HCT116 (cell line): ENCODE measurements around the gene FBP1. TPM values are rescaled to one million over a fixed set of nuclear protein-coding genes. Genes with fewer than 3 reads are reported as not detected.

Experiments used
- ATAC-seq: fragments of 200-7000 bp; cut with Tn5 transposase; 2 replicates; pipeline ENCODE4 v1.9.1; 2020; ENCODE audit warnings: mild to moderate bottlenecking, moderate library complexity
- BruUV-seq: library from RNA; stranded (reverse); fragments of 400-500 nt; replicated peaks from 2 replicates; lab custom pipeline; 2021; lab: Mats Ljungman, UMichigan
- CTCF ChIA-PET: fragments of 300-600 bp; sonication (Branson Sonifier 250); formaldehyde crosslinking; loops from one replicate; lab custom pipeline; 2021; ENCODE audit warnings: antibody characterized with exemption; lab: Charles Lee
- POLR2A ChIA-PET: fragments of 300-600, 350-600 bp; sonication (Branson Sonifier 250); formaldehyde crosslinking; loops from one replicate; lab custom pipeline; 2021; ENCODE audit warnings: antibody characterized with exemption; lab: Charles Lee
- RAD21 ChIA-PET, 2 experiments: fragments of 300-600 bp; sonication (Branson Sonifier 250); formaldehyde crosslinking; loops; one replicate each; lab custom pipeline; 2023; ENCODE audit warnings: low total read pairs in 2 of 2; ENCODE audit not compliant: uncharacterized antibody in 2 of 2, unreplicated experiment in 2 of 2, low non-redundant PET in 1 of 2; lab: Charles Lee
- DNase-seq: peaks from one replicate; pipeline ENCODE4 v3.0.0-alpha.2; 2010; ENCODE audit warnings: low read depth, low spot score
- H2AFZ ChIP-seq: fragments of 200-600 bp; shearing (Covaris generic), sonication (generic); 2 replicates; pipeline ENCODE4 v1.6.1; 2017; ENCODE audit warnings: low read depth, mixed run types, mixed read lengths, antibody characterized with exemption, low read length; ENCODE audit not compliant: poor library complexity, severe bottlenecking
- H3K27ac ChIP-seq: 2 replicates; pipeline ENCODE4 v1.5.1; 2012; ENCODE audit warnings: low read depth, low read length
- H3K27me3 ChIP-seq: fragments of 200-600 bp; sonication (generic); 2 replicates; pipeline ENCODE4 v1.6.1; 2016; ENCODE audit warnings: mixed run types, low read length, mixed read lengths; ENCODE audit not compliant: insufficient read depth
- H3K36me3 ChIP-seq, 2 experiments: fragments of 200-500 bp in 1 of 2; fragments of 200-600 bp in 1 of 2; sonication (Bioruptor generic) in 1 of 2; sonication (generic) in 1 of 2; 2 replicates each; pipeline versions ENCODE4 v1.5.1 to v1.6.1; 2014 to 2016; ENCODE audit warnings: low read length in 2 of 2, inconsistent platforms in 1 of 2, mixed read lengths in 1 of 2, mixed run types in 1 of 2; ENCODE audit not compliant: insufficient read depth in 2 of 2, control insufficient read depth in 1 of 2
- H3K4me1 ChIP-seq, 2 experiments: fragments of 200-600 bp in 1 of 2; sonication (generic) in 1 of 2; 2 replicates each; pipeline versions ENCODE4 v1.5.1 to v1.6.1; 2012 to 2017; ENCODE audit warnings: low read length in 2 of 2, inconsistent platforms in 1 of 2, mild to moderate bottlenecking in 1 of 2, mixed read lengths in 1 of 2, mixed run types in 1 of 2, moderate library complexity in 1 of 2; ENCODE audit not compliant: insufficient read depth in 2 of 2, control insufficient read depth in 1 of 2
- H3K4me2 ChIP-seq: fragments of 200-600 bp; sonication (generic); 2 replicates; pipeline ENCODE4 v1.6.1; 2017; ENCODE audit warnings: mixed run types, low read length, mixed read lengths
- H3K4me3 ChIP-seq, 2 experiments: fragments of 200-600 bp in 1 of 2; sonication (generic) in 1 of 2; replicated peaks in 1 of 2; 2 replicates each; pipeline ENCODE4 v1.5.1; 2011 to 2016; ENCODE audit warnings: low read length in 2 of 2, control low read depth in 1 of 2, low read depth in 1 of 2, mild to moderate bottlenecking in 1 of 2, mixed read lengths in 1 of 2, mixed run types in 1 of 2
- H3K79me2 ChIP-seq: fragments of 200-600 bp; sonication (generic); 2 replicates; pipeline ENCODE4 v1.6.1; 2017; ENCODE audit warnings: mild to moderate bottlenecking, mixed run types, low read length, moderate library complexity, mixed read lengths; ENCODE audit not compliant: insufficient read depth
- H3K9ac ChIP-seq: fragments of 200-600 bp; sonication (generic); 2 replicates; pipeline ENCODE4 v1.6.1; 2016; ENCODE audit warnings: low read length, mixed read lengths
- H3K9me2 ChIP-seq: fragments of 200-600 bp; sonication (generic), shearing (Covaris generic); 2 replicates; pipeline ENCODE4 v1.6.1; 2017; ENCODE audit warnings: mixed run types, mild to moderate bottlenecking, moderate library complexity; ENCODE audit not compliant: insufficient read depth
- H3K9me3 ChIP-seq, 2 experiments: fragments of 200-500 bp in 1 of 2; fragments of 200-600 bp in 1 of 2; sonication (Bioruptor generic) in 1 of 2; sonication (generic) in 1 of 2; 2 replicates each; pipeline ENCODE4 v1.6.1; 2014 to 2017; ENCODE audit warnings: low read length in 2 of 2, mixed read lengths in 2 of 2, inconsistent platforms in 1 of 2, low read depth in 1 of 2, mild to moderate bottlenecking in 1 of 2, mixed run types in 1 of 2, moderate library complexity in 1 of 2; ENCODE audit not compliant: control insufficient read depth in 1 of 2, insufficient read depth in 1 of 2
- H4K20me1 ChIP-seq: fragments of 200-600 bp; sonication (generic), shearing (Covaris generic); 2 replicates; pipeline ENCODE4 v1.6.1; 2017; ENCODE audit warnings: mixed run types, mild to moderate bottlenecking, moderate library complexity; ENCODE audit not compliant: insufficient read depth
- CTCF ChIP-seq, 3 experiments: fragments of 200-600 bp in 1 of 3; sonication (generic) in 1 of 3; IDR thresholded peaks in 2 of 3; conservative IDR thresholded peaks in 1 of 3; 2 replicates each; pipeline ENCODE4 v1.5.1; 2012 to 2017; ENCODE audit warnings: low read depth in 2 of 3, low read length in 2 of 3, antibody characterized with exemption in 1 of 3, borderline replicate concordance in 1 of 3, control low read depth in 1 of 3, mild to moderate bottlenecking in 1 of 3, mixed read lengths in 1 of 3, mixed run types in 1 of 3, moderate library complexity in 1 of 3; ENCODE audit not compliant: insufficient read depth in 1 of 3
- EGR1 ChIP-seq: IDR thresholded peaks from 2 replicates; pipeline ENCODE4 v1.6.1; 2012; ENCODE audit warnings: low read depth
- ELF1 ChIP-seq: IDR thresholded peaks from 2 replicates; pipeline ENCODE4 v1.6.1; 2012; ENCODE audit warnings: low read depth, borderline replicate concordance
- EZH2phosphoT487 ChIP-seq: fragments of 200-600 bp; IDR thresholded peaks from 2 replicates; pipeline ENCODE4 v1.6.1; 2018; ENCODE audit warnings: antibody characterized with exemption, borderline replicate concordance
- POLR2AphosphoS5 ChIP-seq: IDR thresholded peaks from 2 replicates; pipeline ENCODE4 v1.6.1; 2011; ENCODE audit warnings: mild to moderate bottlenecking, low read depth, low read length, moderate library complexity
- SRF ChIP-seq: IDR thresholded peaks from 2 replicates; pipeline ENCODE4 v1.6.1; 2012; ENCODE audit warnings: low read depth
- intact Hi-C: fragments of 100-400 bp; cut with micrococcal nuclease; formaldehyde crosslinking; loops from 2 replicates; pipeline ENCODE4 v1.10.0; 2022
- total RNA-seq: library from RNA; stranded (reverse); gene quantifications from one replicate; pipeline ENCODE4 v1.2.1, GENCODE V29; 2021; ENCODE audit not compliant: unreplicated experiment
- TF ChIP-seq, protein P1 (sequence below): IDR thresholded peaks from 2 replicates; pipeline ENCODE4 v1.6.1; 2012; ENCODE audit warnings: low read depth

The FBP1 gene
- total RNA-seq, 1 experiment from 2014 or later: 0.42 TPM

DNA sequence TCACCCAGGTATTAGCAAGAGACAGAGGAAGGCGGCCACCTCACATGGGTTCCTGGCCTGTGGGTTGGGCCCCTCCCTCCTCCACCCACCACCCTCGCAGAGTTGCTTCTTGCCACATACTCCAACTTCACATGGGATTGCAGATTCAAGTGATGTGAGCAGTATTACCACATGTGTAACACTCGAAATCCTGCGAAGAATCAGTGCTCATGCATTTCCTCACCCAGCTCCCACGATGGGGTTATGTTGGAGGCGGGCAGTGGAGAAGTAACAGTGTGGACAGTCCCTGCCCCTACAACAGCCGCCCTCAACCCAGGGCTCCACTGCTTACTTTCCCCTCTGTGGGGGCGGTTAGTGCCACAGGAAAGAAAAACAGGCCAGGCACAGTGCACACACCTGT is 3.9 kb upstream of the FBP1 start:
- Histone ChIP-seq H3K27ac (no peak overlapping the region), H3K79me2 (no peaks in the 10 kb centered on the region), H3K9me2 (no peaks in the 10 kb centered on the region), H3K4me2 (no peak overlapping the region), H3K4me1 (no peaks in the 10 kb centered on the region), H2AFZ (no peak overlapping the region), H3K9ac (no peak overlapping the region), H4K20me1 (no peaks in the 10 kb centered on the region), H3K27me3 (no peaks in the 10 kb centered on the region), H3K36me3 (no peaks in the 10 kb centered on the region), H3K4me3 (no peak overlapping the region), H3K9me3 (no peaks in the 10 kb centered on the region)
- DNase-seq (no peak), ATAC-seq (no peak)
- ChIA-PET POLR2A (no interaction called here), CTCF (no interaction called here), RAD21 (no interaction called here)
- TF ChIP-seq ELF1 (no peak), EZH2phosphoT487 (no peak), SRF (no peak), EGR1 (no peak)
- no TSS peak for BruUV-seq
- intact Hi-C loops: no loop called here

DNA sequence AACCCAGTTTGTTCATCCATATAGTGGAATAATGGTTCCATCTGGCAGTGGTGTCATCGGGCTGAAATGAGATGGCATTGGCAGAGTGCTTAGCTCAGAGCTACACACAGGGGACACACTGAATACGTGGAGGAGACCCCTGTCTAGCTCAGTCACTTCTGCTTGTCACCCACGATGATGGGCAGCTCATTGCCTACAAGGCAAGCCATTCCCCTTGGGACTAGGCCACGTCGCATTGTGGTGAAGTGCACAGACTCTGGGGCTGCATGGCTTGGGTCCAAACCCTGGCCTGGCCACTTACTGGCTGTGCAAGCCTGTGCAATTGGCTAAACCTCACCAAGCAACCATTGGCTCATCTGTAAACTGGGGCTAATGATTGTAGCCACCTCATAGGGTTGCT is 3.2 kb upstream of the FBP1 start:
- H3K4me2 ChIP-seq: no peak overlapping the region
- no peaks in the 10 kb centered on the region for H3K4me1 ChIP-seq
- BruUV-seq: no TSS peak
- no peak overlapping the region for H3K9ac ChIP-seq
- no peak for ATAC-seq
- no peaks in the 10 kb centered on the region for H4K20me1 ChIP-seq
- H3K36me3 ChIP-seq: no peaks in the 10 kb centered on the region
- no peaks in the 10 kb centered on the region for H3K9me2 ChIP-seq
- H3K4me3 ChIP-seq: no peak overlapping the region
- RAD21 ChIA-PET: no interaction called here
- H3K79me2 ChIP-seq: no peaks in the 10 kb centered on the region
- intact Hi-C loops: no loop called here
- H3K27ac ChIP-seq: no peak overlapping the region
- TF ChIP-seq, protein P1, sequence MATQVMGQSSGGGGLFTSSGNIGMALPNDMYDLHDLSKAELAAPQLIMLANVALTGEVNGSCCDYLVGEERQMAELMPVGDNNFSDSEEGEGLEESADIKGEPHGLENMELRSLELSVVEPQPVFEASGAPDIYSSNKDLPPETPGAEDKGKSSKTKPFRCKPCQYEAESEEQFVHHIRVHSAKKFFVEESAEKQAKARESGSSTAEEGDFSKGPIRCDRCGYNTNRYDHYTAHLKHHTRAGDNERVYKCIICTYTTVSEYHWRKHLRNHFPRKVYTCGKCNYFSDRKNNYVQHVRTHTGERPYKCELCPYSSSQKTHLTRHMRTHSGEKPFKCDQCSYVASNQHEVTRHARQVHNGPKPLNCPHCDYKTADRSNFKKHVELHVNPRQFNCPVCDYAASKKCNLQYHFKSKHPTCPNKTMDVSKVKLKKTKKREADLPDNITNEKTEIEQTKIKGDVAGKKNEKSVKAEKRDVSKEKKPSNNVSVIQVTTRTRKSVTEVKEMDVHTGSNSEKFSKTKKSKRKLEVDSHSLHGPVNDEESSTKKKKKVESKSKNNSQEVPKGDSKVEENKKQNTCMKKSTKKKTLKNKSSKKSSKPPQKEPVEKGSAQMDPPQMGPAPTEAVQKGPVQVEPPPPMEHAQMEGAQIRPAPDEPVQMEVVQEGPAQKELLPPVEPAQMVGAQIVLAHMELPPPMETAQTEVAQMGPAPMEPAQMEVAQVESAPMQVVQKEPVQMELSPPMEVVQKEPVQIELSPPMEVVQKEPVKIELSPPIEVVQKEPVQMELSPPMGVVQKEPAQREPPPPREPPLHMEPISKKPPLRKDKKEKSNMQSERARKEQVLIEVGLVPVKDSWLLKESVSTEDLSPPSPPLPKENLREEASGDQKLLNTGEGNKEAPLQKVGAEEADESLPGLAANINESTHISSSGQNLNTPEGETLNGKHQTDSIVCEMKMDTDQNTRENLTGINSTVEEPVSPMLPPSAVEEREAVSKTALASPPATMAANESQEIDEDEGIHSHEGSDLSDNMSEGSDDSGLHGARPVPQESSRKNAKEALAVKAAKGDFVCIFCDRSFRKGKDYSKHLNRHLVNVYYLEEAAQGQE: no peak
- TF ChIP-seq CTCF (IDR thresholded peaks at IDR 0.05 in 2 of 3, conservative IDR thresholded peaks at IDR 0.05 in 1 of 3; ENCODE audit: borderline replicate concordance in 1 of 3, insufficient read depth in 1 of 3, low read depth in 2 of 3, low read length in 2 of 3) (no peak), POLR2AphosphoS5 (no peak)
- TF ChIP-seq, all 23 proteins: peak for 0
- ChIA-PET POLR2A (no interaction called here), CTCF (no interaction called here)
- no peaks in the 10 kb centered on the region for H3K9me3 ChIP-seq
- H2AFZ ChIP-seq: no peak overlapping the region
- no peak for DNase-seq
- H3K27me3 ChIP-seq: no peaks in the 10 kb centered on the region
